Stimulated activated naive CD4-positive, alpha-beta T cell (primary cell): Measurements from ENCODE around the gene THRA.

Source experiments
- DNase-seq, 6 experiments: peaks; one replicate each; lab custom pipeline; 2025; lab: John Stamatoyannopoulos, UW

THRA gene

DNA sequence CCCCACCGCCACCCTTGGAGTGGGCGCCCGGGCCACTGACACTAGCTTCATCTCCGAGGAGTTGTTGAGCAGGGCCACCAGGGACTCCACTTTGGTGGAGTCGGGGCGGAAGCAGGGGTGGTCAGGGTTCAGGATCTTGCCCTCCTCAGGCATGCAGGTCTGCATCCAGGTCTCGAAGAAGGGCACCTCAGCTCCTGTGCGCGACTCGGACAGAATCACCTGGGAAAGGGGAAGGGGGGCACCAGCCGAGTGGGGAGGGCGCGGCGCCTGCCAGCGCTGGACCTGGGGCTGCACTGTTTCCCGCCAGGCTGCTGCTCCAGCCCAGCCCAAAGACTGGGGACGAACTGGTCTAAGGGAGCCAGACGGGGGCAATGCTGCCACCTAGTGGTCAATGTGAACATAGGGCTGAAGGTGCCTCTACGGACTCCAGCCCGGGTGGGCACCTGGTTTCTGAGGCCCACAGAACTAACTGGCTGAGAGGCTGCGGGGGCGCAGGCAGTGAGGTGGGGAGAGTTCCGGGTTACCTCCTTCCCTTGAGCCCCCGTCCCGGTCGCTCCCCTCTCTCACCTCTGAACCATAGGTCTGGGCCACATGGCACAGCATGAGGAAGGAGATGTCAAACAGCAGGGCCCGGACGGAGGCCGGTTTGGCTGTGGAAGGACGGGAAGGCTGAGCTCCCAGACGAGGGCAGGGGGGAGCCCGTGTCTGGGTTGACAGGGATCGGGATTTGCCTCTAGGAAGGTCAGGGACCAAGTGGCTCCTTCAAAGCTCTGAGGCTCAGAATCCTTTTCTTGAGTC lies 35.8 kb upstream of the THRA start:
- DNase-seq, result peak; percentile 38 to 83 (median 64)

DNA sequence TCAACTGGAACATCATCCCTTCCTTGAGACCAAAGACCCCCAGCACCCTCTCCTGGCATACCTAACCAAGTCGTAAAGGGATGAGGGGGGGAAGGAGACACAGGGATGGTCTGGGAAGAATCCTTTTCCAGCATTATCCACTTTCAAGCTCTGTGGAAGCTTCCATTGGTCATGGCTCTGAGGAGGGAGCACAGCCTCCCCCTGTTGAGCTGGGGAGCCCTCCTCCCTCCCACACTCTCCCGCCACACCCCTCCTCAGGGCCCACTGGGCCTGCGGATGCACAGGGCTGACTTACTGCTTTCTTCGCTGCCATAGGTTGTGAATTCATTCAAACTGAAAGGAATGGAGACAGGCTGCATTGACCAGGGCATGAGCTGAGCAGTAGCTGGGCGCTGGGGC lies 35.2 kb upstream of the THRA start:
- DNase-seq, result no peak

DNA sequence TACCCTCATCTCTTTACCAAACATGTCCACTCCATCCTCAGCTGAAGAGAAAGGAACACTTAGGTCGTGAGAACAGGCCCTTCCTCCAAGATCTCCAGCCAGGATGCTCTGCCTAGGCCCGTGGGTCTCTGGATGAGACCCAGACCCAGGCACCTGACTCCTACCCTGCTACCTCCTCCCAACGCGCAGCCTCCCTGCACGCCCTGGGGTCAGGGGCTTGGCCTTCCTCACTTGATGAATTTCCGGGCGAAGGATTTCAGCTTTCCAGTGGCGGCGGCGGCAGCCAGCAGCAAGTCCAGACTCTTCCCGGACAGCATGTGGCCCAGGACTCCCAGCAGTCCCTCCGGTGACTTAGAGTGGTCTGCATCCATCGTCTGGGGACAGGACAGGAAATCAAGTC lies 34.2 kb upstream of the THRA start:
- DNase-seq, result no peak

DNA sequence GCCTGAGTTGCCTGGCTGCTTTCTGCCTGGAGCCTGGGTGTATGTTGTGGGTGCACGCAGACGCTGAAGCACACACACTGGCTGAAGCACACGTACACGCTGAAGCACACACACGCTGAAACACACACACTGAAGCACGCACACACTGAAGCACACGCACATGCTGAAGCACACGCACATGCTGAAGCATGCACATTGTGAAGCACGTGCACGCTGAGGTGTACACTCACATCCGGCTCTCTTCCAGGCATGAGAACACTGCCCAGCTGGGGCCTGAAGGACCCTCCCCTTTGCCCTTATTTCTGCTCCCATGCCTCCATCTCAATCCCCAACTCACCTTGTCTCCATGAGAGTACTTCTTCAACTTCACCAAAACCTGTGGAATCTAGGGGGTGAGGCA lies 31.1 kb upstream of the THRA start:
- DNase-seq, result no peak

DNA sequence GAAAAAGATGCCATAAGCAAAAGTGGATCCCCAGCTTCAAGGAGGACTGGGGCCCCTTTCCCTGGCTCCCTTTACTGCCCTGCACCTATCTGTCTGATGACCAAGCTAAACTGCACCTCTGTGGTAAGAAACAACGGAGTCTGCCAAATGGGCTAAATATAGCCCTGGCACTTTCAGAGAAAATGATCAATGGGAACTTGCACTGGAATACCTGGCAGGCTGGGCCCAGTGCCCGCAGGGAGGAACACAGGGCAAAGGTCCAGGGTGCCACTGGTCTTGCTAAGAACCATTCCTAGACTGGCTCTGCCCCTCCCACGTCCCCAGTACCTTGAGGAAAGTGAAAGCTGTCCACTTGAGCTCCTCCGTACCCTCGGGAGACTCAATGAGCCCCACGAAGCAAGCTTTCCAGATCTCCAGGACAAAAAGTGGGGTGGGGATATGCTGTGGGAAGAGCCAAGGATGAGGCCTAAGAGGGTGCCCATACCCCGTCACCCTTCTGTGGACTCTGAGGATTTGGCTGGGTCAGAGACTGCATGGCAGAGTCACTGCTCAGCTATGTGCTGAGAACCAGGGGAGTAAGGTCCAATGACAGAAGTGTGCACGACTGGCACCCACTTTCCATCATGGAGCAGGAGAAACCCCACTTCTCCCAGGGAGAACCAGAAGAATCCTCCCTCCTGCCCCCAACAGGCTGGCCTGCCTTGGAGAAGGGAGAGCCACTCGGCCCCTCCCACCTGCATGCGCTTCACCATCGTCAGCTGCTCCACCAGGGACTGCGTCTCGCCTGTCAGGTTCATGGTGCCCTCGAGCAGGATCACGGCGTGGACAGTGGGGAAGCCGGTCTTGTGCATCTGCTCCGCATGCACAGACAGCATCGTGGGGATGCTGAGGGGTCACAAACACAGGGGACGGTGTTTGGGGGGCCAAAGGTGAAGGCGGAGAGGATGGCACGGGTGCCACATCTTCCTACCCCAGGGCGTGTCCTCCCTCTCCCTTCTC lies 30.1 kb upstream of the THRA start:
- DNase-seq, result no peak

DNA sequence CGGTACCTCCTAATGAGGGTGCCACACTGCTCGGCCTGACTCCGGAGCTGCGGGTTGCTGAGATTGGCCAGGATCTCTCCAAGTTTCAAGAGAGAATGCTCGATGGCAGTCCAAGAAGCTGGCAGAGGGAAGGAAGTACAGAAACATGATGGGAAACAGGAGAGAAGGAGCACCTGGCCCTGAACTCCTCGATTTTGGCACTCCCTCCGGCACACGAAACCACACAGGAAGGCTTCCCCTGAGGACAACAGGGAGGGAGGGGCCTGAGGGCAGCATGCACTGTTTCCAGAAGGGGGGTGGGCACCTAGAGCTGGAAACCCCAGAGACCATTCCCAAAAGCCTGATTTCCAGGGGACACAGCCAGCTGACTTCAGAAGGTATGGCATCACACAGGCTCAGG lies 29.4 kb upstream of the THRA start:
- DNase-seq, result no peak

DNA sequence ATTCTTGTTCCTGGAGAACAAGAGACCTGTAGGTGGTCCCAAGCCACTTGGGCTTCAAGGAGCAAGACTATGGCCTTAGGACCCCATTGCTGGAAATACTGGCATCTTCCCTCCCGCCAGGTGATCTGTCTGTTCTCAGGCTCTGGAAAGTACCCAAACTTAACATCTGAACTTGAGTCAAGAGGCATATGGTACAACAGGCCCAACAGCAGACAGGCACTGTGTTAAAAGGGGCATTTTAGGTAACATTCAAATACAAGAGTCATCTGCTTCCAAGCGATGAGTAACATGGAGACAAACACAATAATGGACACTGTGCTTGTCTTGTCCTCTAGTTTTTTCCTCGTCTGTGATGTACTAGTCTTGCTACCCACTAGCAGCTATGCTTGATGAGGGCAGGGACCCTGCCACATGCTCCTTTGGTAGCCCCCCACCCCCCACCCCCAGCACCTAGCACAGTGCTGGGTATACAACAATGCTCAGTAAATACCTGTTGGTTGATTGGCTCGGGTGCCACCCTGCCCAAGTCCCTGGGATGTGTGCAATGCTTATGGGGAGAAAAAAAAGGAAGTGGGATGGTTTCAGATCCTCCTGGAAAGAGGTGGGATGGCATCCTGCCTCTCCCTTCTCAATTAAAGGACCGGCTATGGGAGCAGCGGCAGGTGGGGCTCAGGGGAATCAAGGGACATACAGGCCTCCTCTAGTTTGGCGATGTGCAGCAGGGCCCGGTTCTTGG lies 28.2 kb upstream of the THRA start:
- DNase-seq, result no peak

DNA sequence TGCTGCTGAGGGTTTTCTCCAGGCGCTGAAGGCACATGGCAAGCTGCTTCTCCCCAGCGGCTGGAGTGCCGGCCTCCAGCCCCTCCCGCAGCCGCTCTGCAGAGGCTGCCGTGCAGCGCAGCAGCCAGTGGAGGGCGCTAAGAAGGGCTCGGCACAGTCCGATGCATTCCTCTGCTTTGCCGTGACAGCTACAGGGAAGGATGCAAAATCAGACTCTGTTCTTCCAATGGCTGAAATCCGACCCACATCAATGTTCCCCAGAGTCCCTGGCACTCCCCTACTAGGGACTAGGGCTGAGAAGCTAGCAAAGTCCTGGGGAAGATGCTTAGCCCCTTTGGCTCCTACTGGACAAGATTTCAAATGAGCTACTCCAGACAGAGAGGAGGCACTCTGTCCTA lies 27.6 kb upstream of the THRA start:
- no peak for DNase-seq

DNA sequence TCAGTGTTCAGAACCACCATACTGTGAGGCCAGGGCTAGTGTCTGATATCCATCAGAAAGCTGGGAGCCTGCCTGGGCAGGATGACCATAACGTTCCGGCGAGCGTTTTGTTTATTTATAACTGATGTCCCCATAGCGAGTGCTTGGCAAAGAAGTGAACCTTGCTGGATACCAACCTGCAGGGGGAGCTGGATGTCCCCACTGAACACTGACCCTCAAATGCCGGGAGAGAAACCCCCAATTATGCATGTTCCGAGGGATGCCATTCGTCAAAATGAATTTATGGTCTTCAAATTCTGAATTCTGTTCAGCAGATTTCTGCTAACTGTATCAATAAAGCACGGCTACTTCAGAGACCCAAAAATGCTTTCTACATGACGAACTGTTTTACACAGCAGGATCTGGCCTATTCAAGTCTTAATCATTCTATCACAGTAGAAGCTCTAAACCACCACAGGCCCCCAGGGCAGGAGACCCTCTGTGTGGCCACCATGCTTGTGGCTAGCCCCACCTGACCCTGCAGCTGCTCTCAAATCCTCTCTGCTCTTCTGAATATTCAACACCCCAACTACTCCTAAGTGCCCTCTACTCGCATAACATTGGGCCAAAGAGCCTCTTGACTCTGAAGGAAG lies 23.8 kb upstream of the THRA start:
- DNase-seq, result no peak

DNA sequence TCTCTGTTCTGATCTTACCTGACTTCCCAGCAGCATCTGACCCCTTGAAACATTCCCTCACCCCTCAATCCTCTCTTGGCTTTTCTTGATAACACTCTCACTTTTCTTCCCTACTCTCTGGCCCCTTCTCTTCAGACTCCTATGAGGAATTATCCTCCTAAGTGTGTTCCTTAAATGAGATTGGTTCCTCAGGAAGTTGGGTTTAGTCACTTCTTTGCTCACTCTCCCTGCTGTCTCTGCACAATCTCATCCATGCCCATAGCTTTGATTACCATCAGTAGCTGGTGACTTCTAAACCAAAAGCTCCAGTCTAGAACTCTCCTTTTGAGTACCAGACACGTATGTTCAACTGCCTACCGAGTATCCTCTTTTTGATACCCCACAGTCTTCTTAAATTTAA lies 21.6 kb upstream of the THRA start:
- no peak for DNase-seq

DNA sequence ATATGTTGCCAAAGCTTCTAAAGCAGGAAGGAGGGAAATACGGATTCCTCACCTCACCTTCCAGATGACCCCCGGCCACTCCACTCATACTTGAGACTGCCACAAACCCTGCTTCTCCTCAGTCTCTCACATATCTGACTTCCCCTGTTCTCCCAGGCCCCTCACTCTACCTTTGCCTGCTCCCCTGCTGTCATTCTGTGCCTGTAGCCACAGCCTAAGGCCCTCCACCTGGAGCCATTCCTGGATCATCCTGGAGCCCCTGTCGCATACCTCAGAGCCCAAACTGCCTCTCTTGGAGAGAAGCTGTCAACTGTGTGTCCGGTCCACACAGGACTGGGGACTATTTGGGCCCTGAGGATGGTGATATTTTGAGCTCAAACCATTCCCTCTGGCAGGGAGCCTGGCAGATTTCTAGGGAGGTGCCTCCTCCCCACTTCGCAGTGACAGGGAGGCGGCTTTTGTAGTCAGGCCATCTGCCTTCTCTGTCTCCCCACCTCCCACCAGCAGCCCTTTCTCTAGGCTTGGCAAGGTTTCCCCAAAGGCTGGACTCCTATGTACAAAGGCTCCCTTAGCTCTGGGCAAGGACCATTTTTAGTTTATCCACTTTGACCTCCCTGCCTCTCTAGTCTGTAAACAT lies 6.3 kb upstream of the THRA start:
- no peak for DNase-seq

DNA sequence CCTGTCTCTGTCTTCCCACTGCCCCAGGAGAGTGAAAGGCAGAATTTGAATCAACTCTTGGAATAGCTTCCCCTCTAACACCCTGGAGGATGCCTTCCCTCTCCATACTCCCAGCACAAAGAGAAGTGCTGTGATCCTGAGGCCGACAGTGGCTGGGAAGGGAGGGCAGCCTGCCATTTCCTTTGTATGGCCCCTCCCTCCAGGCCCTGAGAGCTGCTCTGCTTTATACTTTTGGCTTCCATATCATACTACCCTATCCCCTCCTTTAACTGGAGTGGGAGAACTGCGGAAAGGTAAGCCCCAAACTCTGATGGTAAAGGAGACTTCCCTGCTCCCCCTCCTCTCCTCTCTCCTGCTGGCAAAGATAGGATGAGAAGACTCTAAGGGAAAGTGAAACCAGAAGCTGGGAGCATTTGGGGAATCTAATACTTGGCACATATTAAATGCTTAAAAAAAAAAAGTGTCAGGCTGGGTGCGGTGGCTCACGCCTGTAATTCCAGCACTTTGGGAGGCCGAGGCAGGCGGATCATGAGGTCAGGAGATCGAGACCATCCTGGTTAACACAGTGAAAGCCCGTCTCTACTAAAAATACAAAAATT lies 4.5 kb upstream of the THRA start:
- no peak for DNase-seq

DNA sequence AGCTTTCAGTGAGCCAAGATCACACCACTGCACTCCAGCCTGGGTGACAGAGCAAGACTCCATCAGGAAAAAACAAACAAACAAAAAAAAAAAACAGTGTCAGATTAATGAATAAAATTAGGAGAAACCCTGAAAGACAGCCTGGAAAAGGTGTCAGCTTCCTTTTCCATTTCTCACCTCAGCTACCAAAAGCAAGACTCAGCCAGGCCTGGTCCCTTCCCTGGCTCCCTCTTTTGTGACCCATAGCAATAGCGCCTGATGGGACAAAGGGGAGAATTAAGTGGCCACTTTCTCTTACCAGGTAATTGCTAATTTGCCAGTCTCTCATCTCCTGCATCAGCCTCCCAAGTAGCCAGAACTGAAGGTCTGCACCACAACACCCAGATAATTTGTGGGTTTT lies 3.9 kb upstream of the THRA start:
- DNase-seq, result no peak

DNA sequence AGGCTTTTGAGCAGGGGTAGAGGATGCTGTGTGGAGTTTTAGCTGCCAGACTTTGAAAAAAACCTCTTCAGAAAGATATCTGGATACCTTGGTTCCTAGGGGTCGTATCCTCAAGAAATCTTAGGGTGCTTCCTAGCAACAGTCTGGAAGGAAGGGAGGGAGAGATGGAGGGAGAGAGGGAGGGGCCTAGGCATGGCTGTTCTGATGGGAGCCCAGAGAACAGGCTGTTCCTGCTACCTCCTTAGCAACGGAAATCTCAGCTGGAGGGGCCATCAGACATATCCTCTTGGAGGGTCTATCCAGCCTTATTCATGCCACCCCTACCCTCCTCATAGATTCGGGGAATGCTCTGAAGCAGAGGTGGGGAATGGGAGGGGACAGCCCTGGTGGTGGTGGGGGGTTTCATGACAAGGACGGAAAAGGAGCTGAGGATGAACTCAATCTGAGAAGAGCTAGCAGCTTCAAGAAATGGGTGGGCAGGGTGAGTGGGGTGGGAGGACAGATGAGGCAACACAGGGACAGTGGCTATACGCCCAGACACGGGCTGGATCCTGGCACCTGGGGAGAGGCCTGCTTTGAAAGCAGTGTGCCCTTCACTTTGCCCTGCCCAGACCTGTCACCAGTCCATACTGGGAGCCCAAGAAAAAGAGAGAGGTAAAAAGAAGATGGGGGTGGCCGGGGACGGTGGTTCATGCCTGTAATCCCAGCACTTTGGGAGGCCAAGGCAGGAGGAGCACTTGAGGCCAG lies 2.9 kb upstream of the THRA start:
- no peak for DNase-seq

DNA sequence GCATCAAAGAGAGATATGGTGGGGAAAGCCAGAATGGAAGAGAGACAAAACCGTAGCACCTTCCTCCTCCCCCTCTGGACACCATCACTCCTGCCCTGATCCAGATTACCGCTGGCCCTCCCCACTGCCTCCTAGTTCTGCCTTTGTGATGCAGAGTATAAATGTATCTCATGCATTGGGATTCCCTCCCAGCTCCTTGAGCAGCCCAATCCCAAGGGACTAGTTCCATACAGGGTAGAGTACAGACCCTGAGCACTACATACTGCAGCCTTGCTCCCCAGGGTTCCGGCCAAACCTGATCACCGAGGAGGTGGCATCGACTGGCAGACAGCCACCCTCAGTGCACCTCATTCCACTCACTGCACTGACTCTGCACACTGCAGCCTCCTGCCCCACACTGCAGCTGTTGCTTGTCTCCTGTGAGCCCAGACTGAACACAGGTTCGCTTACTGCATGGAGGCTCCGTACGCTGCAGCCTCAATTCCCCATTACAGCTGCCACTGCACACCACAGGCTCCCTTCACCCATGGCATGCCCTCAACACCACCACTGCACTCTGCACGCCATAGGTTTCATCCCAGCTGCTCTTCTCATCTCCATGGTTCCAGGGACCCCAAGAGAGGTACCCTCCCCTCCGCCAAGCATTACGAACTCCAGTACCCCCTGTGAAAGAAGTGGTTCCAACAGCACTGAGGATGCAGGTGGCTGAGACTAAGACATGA lies 1.7 kb upstream of the THRA start:
- no peak for DNase-seq

DNA sequence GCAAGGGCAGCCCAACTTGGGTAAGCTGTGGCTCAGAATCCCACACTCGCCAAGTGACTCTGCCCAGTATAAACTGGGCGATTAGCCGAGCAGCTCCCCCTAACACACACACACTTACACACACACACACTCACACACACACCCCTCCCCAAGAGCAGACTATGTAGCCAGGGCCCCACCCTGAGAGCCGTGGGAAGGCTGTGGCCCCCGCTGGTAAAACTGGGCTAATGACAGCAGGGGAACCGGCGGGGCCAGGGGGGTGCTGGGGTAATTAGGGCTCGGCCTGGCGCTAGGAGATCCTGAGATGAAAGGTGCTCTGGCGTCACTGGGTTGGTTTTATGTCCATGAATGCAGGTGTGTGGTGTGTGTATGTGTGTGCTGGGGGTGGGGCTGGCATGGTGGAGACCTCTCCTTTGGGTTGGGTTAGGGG lies 1.1 kb upstream of the THRA start:
- DNase-seq, result no peak

DNA sequence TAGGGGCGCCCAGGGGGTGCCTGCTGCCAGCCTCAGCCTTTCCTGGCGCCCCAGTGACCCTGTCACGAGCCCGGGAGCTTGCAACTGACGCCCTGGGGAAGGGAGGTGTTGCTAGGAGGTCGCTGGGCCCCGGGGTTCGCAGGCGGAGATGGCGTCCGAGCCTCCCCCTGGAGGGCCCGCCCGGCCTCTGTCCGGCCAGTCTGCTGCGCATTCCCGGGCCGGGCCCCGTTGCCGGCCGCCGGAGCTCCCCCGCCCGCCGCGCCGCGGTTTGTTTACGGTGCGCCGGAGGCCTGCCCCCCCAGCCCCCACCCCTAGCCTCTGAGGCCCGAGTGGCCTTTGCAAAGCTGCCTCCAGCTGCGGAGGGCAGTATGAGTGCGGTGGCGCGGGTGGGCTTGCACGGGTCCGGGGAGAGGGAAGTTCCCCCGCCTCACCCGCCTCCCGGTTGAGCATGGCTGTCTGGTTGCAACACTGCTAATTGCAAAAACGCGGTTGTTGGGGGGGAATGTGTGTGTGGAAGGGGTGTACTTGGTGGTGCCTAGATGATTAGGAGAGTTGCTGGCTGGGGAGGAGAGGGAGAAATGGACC lies 514 bp downstream of the THRA start:
- no peak for DNase-seq

DNA sequence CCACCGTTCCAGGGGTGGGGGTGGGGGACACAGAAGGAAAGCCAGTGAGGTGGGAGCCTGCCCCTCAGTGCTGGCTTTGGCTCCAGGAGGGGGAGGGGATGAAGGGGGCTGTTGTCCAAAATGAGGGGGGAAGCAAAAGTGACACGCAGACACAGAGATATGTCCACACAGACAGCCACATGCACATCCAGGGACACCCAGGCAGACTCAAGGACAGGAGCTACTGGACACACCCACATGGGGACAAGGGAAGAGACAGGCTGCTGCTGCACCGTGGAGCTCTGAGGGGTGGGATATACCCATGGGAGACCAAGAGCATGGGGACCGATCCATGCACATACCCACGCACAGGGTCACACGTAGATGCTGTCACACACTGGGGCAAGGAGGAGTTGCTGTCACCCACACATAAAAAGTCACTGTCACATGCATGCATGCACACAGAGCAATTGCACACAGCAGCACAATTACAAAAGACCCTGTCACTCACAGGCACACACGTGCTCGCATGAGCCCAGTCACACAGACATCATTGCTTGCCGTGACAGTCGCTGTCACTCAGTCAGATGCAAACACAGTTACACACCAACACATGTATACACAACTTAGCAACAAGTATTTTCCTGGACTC lies 1.3 kb downstream of the THRA start:
- peak in 1 of 6 experiments; percentile 16 for DNase-seq
